Sigmoid colon (tissue), 7 donors: ENCODE results near the gene NBAS. TPM values are rescaled to one million over a fixed set of nuclear protein-coding genes. Genes with fewer than 3 reads are reported as not detected.

Experiments
- DNase-seq: peaks from one replicate; pipeline ENCODE4 v3.0.0-alpha.2; 2019
- H3K27ac ChIP-seq, 4 donors: fragments of 200-600 bp; sonication (generic); one replicate each; pipeline ENCODE4 v1.5.1; 2016 to 2019; ENCODE audit warnings: mild to moderate bottlenecking in 1 of 4
- H3K27me3 ChIP-seq, 3 donors: fragments of 200-600 bp; sonication (generic); one replicate each; pipeline ENCODE4 v1.5.1; 2019; ENCODE audit warnings: mild to moderate bottlenecking in 1 of 3
- H3K36me3 ChIP-seq, 4 donors: fragments of 200-600 bp; sonication (generic); one replicate each; pipeline ENCODE4 v1.5.1; 2016 to 2019
- H3K4me1 ChIP-seq, 4 donors: fragments of 200-600 bp; sonication (generic); one replicate each; pipeline ENCODE4 v1.5.1; 2017 to 2019
- H3K4me3 ChIP-seq, 4 donors: fragments of 200-600 bp; sonication (generic); one replicate each; pipeline ENCODE4 v1.5.1; 2017 to 2019; ENCODE audit warnings: mild to moderate bottlenecking in 2 of 4, moderate library complexity in 1 of 4
- H3K9me3 ChIP-seq, 4 donors: fragments of 200-600 bp in 3 of 4; sonication (generic) in 3 of 4; one replicate each; pipeline versions ENCODE4 v1.5.1 to v1.6.1; 2013 to 2019
- EP300 ChIP-seq, 4 donors: sonication (generic); formaldehyde crosslinking; IDR thresholded peaks; one replicate each; pipeline ENCODE4 v1.6.1; 2017; ENCODE audit warnings: antibody characterized with exemption in 4 of 4
- POLR2A ChIP-seq, 2 donors: fragments of 450-650 bp; IDR thresholded peaks; one replicate each; pipeline ENCODE4 v1.6.1; 2016; ENCODE audit warnings: antibody characterized with exemption in 2 of 2, mild to moderate bottlenecking in 2 of 2, moderate library complexity in 2 of 2
- POLR2AphosphoS5 ChIP-seq, 4 donors: sonication (generic); formaldehyde crosslinking; IDR thresholded peaks; one replicate each; pipeline ENCODE4 v1.6.1; 2017; ENCODE audit warnings: antibody characterized with exemption in 4 of 4
- WGBS, 2 donors: extraction: QIAGEN DNeasy Blood & Tissue Kit; methylation state at CpG; one replicate each; pipeline ENCODE4 v1.1.7; 2013; 5-methylcytosine and 5-hydroxymethylcytosine counted together
- intact Hi-C: fragments of 100-400 bp; cut with DNase I; formaldehyde crosslinking; loops from one replicate; pipeline ENCODE4 v1.15.1; 2023
- polyA plus RNA-seq, 3 donors: library from polyadenylated mRNA; stranded (reverse); fragments of 200-250 nt; gene quantifications; one replicate each; pipeline ENCODE4 v1.2.3, GENCODE V29; 2013
- total RNA-seq, 4 donors: library from RNA; depleted of rRNA; stranded (reverse); fragments of >200 nt; gene quantifications; one replicate each; pipeline ENCODE4 v1.1.0, GENCODE V29; 2016
- TF ChIP-seq, protein P1 (sequence below), 4 experiments: fragments of 450-650 bp in 3 of 4; fragments of 200-600 bp in 1 of 4; IDR thresholded peaks; one replicate each; pipeline ENCODE4 v1.5.1; 2016 to 2019; ENCODE audit warnings: antibody characterized with exemption in 4 of 4, mild to moderate bottlenecking in 3 of 4, moderate library complexity in 2 of 4
- donor health status: healthy with polysubstance abuse.
- donor health status: Bipolar disorder and iron deficiency.
- donor health status: healthy.

Gene NBAS
- total and polyA plus RNA-seq, 7 donors = 3.9 to 53.2 (median 41.9) TPM

DNA sequence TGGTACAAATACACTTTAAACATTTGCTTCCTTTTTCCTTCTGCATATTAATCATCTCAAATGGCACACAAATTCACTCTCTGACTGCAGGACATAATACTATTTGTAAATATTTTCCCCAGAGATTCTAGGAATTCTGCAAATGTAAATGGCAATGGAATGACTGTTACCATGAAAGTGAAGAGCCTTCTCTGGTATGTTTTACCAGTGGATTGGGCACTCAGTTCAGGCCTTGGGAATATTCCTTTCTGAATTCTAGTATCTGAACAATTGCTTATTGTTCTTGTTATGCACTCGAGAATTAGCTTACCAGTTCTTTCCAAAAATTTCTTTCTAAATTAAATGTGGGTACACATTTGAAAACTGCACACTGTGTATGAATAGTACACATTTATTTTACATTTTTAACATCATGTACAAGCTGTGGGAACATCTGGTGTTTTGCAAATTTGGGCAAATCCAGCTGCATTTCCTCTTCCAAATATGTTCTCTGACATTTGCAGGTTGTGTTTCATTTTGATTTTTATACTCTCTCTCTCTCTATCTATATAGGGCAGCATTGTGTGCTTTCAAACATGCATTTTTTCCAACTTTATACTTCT is 289.1 kb downstream of the NBAS start:
- peaks cover 0 to 21% (median 7%) of the 10 kb centered on the region in 4 donors for H3K4me1 ChIP-seq
- WGBS, 2 donors = 88 to 97% methylated on average over 1 of the region's 1 CpG

DNA sequence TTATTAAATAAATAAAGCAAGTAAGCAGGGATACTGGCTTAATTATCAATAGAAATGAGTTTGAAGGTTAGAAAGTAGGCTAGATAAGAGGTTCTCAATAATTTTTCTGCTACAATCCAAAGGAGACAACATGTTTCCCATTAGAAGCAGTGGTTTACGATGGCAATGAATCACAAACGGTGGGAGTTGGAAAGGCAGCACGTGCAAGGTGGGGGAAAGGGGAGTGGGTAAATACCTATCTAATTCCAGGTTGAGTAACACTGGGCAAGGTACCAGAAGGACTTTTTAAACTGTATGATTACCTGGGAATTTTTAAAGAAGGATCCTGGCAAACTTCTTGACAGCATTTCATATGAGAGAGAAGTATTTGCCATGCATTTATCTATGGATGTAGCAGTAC is 289.9 kb downstream of the NBAS start:
- no peaks in the 10 kb centered on the region for H3K27me3 ChIP-seq
- H3K36me3 ChIP-seq = peaks cover 0 to 21% (median 4%) of the 10 kb centered on the region in 4 donors
- TF ChIP-seq, protein P1, sequence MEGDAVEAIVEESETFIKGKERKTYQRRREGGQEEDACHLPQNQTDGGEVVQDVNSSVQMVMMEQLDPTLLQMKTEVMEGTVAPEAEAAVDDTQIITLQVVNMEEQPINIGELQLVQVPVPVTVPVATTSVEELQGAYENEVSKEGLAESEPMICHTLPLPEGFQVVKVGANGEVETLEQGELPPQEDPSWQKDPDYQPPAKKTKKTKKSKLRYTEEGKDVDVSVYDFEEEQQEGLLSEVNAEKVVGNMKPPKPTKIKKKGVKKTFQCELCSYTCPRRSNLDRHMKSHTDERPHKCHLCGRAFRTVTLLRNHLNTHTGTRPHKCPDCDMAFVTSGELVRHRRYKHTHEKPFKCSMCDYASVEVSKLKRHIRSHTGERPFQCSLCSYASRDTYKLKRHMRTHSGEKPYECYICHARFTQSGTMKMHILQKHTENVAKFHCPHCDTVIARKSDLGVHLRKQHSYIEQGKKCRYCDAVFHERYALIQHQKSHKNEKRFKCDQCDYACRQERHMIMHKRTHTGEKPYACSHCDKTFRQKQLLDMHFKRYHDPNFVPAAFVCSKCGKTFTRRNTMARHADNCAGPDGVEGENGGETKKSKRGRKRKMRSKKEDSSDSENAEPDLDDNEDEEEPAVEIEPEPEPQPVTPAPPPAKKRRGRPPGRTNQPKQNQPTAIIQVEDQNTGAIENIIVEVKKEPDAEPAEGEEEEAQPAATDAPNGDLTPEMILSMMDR (IDR thresholded peaks at IDR 0.05) = no peak
- no peak for TF ChIP-seq POLR2A (IDR thresholded peaks at IDR 0.05)
- H3K4me1 ChIP-seq = peaks cover 0 to 21% (median 7%) of the 10 kb centered on the region in 4 donors
- WGBS, 2 donors = 65 to 81% methylated on average over 3 of the region's 3 CpGs
- intact Hi-C loops = no loop called here
- no peaks in the 10 kb centered on the region for H3K9me3 ChIP-seq
- H3K27ac ChIP-seq = no peak overlapping the region
- no peak for DNase-seq
- no peak overlapping the region for H3K4me3 ChIP-seq

More for the DNA sequence above, 289.1 kb downstream of the NBAS start:
- no peak overlapping the region for H3K27ac ChIP-seq
- H3K4me3 ChIP-seq = no peak overlapping the region
- peaks cover 0 to 27% (median 4%) of the 10 kb centered on the region in 4 donors for H3K36me3 ChIP-seq
- DNase-seq = no peak
- TF ChIP-seq POLR2AphosphoS5 (IDR thresholded peaks at IDR 0.05) = no peak
- no peak for TF ChIP-seq POLR2A (IDR thresholded peaks at IDR 0.05)
- TF ChIP-seq, protein P1 (IDR thresholded peaks at IDR 0.05) = no peak
- no peak for TF ChIP-seq EP300 (IDR thresholded peaks at IDR 0.05)
- H3K9me3 ChIP-seq = no peaks in the 10 kb centered on the region
- intact Hi-C loops = no loop called here
- H3K27me3 ChIP-seq = no peaks in the 10 kb centered on the region

DNA sequence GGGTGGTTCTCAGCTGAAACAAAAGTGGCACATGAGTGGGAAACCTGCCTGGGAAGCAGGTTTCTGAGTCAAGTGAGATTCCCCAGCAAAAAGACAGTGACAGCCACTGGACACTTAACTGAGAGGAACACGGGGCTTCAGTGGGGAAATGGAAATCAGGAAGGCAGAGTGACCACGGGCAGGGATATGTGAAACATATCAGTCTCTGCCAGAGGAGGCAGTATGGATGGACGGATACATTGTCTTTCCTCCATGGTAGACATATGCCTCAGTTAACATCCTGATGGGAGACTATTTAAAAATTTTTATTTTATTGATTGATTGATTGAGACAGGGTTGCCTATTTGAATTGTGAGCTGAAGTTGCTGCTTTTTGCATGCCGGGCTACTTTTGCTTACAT is 292.1 kb downstream of the NBAS start:
- no peak overlapping the region for H3K4me3 ChIP-seq
- DNase-seq = no peak
- H3K4me1 ChIP-seq = peaks cover 0 to 26% (median 15%) of the 10 kb centered on the region in 4 donors
- WGBS, 2 donors = 92 to 95% methylated on average over 4 of the region's 4 CpGs
- no peaks in the 10 kb centered on the region for H3K9me3 ChIP-seq
- intact Hi-C loops = no loop called here
- no peak overlapping the region for H3K27ac ChIP-seq
- H3K27me3 ChIP-seq = no peaks in the 10 kb centered on the region
- H3K36me3 ChIP-seq = peaks cover 0 to 5% (median 0%) of the 10 kb centered on the region in 4 donors
- TF ChIP-seq POLR2AphosphoS5 (IDR thresholded peaks at IDR 0.05) = no peak
- no peak for TF ChIP-seq EP300 (IDR thresholded peaks at IDR 0.05)

DNA sequence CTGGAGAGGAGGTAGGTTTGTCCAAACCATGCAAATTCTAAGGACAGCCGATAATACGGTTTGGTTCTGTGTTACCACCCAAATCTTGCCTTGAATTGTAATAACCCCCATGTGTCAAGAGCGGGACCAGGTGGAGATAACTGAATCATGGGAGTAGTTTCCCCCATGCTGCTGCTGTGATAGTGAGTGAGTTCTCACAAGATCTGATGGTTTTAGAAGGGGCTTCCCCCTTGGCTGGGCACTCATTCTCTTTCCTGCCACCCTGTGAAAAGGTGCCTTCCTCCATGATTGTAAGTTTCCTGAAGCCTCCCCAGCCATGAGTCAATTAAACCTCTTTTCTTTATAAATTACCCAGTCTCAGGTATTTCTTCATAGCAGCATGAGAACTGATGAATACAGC is 295.2 kb downstream of the NBAS start:
- Histone ChIP-seq H3K36me3 (peaks cover 0 to 5% (median 0%) of the 10 kb centered on the region in 4 donors), H3K4me3 (no peak overlapping the region), H3K27me3 (no peaks in the 10 kb centered on the region), H3K9me3 (no peaks in the 10 kb centered on the region), H3K27ac (no peak overlapping the region), H3K4me1 (peaks cover 0 to 12% (median 12%) of the 10 kb centered on the region in 4 donors)
- TF ChIP-seq POLR2AphosphoS5 (IDR thresholded peaks at IDR 0.05) (no peak), EP300 (IDR thresholded peaks at IDR 0.05) (no peak)
- TF ChIP-seq, protein P1 (IDR thresholded peaks at IDR 0.05) = no peak
- DNase-seq = no peak
- intact Hi-C loops = no loop called here
- whole genome bisulfite sequencing, 2 donors = 65 to 92% methylated on average over 3 of the region's 3 CpGs

DNA sequence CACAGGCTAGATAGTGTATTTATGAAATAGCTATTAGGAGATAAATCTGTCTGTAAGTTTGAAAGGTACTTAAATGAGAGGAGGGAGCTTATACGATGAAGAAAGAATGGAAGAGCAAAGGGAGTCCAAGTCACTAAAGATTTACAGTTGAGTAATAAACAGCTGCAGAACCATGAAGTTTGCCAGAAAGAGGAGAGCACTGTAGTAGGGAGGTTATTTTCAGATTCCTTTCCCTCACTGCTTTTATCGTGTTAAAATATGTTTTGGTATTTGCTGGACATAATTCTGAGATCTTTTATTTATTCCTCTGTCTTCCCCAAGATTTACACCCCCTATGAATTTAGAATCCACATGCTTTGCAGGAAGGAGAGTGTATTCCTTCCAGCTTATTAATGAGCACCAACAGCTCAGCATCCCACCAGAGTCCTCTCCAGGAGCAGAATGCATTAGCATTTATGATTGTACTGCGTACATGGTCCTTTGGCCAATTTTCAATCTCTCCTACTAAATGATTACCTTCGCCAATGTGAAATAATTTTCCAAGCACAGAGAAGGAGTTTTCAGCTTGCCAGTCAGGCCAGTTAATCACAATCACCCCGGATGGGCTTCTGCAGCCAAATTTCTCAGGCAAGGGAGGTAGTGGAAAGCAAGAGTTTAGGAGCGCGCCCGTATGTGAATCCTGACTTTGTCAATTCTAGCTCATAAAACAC is 297.0 kb downstream of the NBAS start:
- H3K4me3 ChIP-seq = no peak overlapping the region
- H3K9me3 ChIP-seq = no peaks in the 10 kb centered on the region
- TF ChIP-seq, protein P1 (IDR thresholded peaks at IDR 0.05) = no peak
- no peak for TF ChIP-seq EP300 (IDR thresholded peaks at IDR 0.05)
- TF ChIP-seq POLR2AphosphoS5 (IDR thresholded peaks at IDR 0.05) = no peak
- TF ChIP-seq POLR2A (IDR thresholded peaks at IDR 0.05) = no peak
- H3K4me1 ChIP-seq = peaks cover 0 to 12% (median 12%) of the 10 kb centered on the region in 4 donors
- 90 to 95% methylated on average over 8 of the region's 8 CpGs for WGBS, 2 donors
- H3K27me3 ChIP-seq = no peaks in the 10 kb centered on the region
- peaks cover 0 to 5% (median 0%) of the 10 kb centered on the region in 4 donors for H3K36me3 ChIP-seq
- DNase-seq = no peak
- intact Hi-C loops = no loop called here
- H3K27ac ChIP-seq = no peak overlapping the region
